HG02840 (cell line): Measurements from ENCODE around the gene TMEM253.

Experiments
- ATAC-seq: cut with Tn5 transposase; IDR thresholded peaks from one replicate; pipeline ENCODE4 v1.9.1; 2021; ENCODE audit warnings: mild to moderate bottlenecking, moderate library complexity, moderate number of reproducible peaks; ENCODE audit not compliant: unreplicated experiment, low FRiP score

Gene TMEM253

DNA sequence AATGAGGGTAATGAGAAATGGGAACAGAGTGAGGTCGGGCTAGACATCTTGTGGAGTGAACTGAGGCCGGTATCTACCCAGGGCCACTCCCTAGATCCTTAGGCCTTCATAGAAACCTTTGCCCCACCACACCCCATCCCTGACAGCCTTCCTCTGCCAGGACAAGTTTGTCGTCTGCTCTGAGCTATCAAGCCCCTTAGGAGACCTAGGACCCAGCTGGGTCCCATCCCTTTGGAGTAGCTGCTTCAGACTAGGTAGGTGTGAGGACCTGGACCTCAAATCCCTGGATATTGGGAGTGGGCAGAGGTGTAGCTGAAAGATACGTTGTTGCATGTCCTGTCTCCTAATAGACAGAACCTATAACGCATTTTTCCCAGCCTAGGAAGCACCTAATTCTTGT is at the start of gene TMEM253:
TMEM253 (plus strand) TSS at position 136 of the 400 bp plus-strand sequence. CDS start 278 bp downstream, outside the sequence.
- no peak for ATAC-seq

DNA sequence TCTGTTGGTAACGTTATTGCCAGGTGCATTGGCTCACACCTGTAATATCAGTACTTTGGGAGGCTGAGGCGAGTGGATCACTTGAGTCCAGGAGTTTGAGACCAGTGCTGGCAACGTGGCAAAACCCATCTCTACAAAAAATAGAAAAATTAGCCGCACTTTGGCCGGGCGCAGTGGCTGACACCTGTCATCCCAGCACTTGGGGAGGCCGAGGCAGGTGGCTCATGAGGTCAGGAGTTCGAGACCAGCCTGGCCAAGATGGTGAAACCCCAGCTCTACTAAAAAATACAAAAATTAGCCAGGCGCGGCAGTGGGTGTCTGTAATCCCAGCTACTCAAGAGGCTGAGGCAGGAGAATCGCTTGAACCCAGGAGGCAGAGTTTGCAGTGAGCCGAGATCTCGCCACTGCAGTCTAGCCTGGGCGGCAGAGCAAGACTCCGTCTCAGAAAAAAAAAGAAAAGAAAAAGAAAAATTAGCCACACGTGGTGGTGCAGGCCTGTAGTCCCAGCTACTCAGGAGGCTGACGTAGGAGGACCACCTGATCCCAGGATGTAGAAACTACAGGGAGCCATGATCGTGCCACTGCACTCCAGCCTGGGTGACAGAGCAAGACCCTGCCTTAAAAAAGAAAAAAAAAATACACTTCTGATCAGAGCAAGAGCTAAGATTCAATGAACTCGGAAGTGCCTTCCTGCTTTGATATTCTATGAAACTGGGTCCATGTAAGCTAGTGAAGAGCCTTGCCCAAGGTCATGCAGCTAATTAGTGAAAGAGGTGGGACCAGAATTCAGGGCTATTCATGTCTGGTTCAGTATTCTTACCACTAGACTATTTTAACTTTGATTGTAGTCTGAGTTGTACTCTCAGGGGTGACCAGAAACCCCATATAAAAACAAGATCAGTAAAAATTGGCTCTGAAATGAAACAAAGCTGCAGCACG is 47.4 kb upstream of the TMEM253 start:
- no peak for ATAC-seq

DNA sequence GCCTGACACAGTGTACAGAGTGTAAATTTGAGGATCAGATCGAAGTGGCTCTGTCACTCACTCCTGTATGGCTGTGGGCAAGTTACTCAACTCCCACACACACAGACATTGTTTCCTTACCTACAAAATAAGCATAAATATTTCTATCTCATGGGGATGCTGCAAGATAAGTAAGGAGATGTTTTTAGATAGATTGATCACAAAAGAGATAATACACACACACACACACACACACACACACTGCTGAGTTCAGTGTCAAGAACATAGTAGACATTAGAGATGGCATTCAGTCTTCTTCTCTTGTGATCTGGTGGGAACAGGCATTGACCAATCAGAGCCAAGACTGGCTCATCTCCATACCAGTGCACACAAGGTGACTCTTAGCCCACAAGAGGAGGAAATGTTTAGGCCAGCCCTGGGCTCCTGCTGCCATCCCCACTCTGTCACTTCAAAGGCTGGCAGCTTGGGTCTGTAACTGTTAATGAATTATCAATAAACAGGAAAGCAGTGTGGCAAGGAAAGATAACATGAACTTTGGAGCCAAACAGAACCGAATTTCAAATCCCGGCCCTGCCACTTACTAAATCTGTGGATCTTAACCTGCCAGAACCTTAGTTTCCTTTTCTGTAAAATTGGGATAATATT is 46.6 kb upstream of the TMEM253 start:
- no peak for ATAC-seq

DNA sequence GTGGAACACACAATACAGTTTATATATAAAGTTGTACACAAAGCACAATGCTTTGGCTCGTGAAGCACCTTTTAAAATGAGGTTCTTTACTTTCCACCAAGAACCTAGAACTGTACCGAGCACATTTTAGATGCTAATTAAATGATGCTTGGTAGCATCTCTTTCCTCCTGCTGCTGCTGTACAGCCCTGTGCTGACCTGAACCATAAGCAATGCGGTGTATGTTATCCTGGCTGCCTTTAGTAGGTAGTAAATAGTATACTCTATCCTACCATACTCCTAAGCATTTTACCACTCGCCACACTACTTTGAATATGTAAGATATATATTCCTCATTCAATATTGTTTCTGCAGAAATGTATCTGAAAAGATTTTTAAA is 46.1 kb upstream of the TMEM253 start:
- no peak for ATAC-seq

DNA sequence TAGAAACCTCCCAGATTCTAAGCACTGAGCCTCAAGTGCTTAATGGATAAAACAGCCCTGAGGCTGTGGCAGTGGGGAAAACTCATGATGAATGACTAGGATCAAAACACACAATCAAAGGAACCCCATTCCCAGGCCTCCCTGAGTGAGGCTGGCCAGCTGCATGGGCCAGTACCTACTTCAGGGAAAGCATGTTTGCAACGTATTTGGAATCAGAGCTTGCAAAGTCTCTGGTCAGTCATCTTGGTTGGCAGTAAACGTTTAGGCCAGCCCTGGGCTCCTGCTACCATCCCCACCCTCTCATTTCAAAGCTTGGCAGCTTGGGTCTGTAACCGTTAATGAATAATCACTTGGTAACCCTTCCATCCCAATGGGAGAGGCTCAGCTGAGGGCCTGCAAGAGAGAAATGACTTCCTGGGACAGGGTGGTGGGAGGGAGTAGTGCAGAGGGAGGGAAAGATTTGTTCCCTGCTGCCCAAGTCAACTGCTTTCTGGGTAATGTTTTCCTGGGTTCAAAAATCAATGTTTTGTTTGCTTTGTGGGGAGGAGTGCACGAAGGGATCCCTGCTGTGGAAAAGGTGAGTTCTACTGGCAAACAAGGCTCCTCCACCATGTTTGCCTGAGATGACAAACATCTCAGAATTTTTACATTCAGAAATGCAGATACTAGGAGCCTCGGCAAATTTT is 45.3 kb upstream of the TMEM253 start:
- no peak for ATAC-seq

DNA sequence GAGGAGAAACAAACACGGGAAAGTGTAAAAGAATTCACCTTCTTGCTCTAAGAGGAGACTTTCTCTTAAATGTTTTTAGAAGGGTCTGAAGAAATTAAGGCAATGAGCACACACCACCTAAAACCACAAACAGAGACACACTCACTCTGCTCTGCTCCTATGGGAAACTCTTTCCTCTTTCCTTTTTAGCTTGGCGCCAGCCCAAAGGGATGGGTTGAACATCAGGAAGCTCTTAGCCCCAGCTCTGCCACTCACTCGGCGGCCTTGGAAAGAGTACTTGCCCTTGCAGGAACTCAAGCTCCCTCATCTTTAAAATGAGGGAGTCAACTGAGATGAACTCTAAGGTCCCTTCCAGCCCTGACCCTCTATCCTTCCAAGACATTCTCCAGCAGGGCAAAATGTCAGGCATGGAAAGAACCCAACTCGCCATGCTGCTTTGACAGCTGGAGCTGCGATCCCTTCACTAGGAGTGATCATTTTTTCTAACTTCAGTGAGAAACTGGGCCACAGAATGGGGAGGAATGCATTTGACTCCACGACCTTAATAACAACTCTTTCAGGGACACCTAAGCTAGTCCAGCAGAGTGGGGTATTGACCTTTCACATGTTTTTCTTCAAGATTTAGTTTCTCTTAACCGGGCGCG is 44.2 kb upstream of the TMEM253 start:
- ATAC-seq, result no peak

DNA sequence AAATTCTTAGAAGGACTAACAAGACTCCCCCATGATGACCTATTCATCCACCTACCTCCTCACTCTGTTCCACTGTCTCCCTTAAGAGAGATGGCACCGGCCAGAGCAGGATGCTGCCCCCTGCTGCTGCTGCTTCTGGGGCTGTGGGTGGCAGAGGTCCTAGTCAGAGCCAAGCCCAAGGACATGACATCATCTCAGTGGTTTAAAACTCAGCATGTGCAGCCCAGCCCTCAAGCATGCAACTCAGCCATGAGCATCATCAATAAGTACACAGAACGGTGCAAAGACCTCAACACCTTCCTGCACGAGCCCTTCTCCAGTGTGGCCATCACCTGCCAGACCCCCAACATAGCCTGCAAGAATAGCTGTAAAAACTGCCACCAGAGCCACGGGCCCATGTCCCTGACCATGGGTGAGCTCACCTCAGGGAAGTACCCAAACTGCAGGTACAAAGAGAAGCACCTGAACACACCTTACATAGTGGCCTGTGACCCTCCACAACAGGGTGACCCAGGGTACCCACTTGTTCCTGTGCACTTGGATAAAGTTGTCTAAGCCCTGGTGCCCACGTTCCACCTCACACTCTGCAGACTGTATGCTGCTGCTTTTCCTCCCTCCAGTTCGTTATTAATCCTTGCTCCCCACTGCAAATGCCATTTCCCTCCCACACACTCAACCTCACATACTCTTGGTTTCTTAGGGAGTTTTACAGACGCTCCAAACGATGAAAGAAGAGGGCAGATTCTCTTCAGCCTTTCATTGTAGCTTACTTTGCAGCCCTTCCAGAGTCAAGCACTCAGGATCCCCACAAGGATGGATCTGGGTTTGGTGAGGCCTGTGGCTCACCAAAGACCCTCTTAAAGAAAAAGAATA is 42.8 kb upstream of the TMEM253 start, which contains the start of gene RNASE8:
RNASE8 (plus strand) TSS at position 20 of the 873 bp plus-strand sequence; CDS start at position 91, 71 bp downstream.
- no peak for ATAC-seq

DNA sequence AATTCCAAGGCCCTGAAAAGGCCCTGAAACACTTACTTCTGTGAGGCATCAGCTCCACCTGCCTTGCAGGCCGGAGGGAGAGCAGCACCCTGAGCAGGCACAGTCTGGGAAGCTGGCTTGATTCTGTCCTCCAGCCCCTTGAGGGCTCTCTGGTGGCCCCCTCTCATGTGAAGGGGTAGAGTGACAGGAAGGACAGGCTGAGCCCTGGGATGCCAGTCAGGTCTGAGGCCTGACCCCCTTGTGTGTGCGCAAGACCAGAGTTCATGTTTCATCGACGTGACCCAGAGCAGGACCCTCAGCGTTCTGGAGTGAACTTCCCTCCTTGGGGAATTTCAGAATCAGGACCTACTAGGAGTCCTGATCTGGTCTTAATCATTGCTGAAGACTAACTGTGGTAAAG is 42.0 kb upstream of the TMEM253 start:
- ATAC-seq, result no peak

DNA sequence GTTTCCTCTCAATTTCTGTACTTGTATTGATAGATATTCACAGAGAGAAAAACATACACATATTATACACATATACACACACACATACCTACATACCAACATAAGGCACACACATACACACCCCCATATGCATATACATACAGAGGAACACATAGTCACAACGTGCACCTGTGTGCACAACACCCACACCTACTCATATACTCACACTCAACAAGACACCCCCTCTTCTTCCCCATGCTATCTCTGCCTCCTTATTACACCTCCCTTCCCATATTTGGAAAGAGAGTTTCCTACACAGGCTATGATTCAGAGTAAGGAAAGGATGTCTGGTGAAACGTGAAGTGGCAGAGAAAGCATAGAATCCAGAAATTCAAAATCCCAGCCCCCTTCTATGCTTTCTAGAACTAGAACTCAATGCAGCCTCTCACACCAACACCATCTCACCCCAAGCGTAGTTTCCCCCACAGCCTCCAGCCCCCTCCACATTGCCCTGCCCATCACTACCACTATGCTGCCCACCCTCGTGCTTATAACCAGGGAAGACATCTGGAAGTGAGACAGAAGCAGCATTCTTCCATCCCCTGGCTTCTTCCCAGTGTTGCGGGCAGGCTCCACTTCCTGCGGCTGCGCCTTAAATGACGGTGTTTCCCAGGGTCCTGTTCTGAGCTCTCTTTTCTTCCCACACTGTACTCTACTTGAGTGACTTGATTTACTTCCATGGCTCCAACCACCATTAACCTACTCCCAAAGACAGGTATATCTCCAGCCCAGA is 40.8 kb upstream of the TMEM253 start:
- ATAC-seq, result no peak

DNA sequence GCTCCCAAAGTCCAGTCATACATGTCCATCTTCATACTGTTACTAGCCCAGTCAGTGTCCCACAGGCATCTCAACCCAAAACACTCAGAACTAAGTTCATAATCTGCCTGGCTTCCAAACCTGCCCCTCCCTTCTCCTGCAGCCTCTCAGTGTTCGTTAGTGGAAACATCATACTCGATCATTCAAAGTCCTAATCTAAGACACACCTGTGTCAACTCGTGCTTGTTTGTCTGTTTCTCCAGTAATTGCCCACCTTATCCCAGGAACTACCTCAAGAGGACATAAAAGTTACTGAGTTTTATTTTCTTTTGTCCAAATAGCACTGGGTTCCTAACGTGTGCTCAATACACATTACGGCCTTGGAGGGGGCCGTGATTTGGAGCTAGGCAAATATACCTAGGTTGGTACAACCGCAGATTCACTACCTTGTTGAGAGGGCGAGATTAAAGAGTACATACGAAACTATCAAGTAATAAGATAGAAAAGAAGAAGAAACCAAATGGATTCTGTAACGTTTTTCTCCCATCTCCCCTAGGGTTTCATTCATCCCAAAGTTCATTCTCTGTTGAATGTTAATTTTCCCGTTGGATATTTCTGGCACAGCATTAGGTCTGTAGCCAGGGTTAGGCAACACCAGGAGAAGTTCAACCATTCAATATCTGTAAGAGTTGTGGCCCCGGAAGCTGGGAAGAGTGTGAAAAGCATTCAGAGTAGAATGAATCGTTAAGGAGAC is 40.1 kb upstream of the TMEM253 start:
- no peak for ATAC-seq

DNA sequence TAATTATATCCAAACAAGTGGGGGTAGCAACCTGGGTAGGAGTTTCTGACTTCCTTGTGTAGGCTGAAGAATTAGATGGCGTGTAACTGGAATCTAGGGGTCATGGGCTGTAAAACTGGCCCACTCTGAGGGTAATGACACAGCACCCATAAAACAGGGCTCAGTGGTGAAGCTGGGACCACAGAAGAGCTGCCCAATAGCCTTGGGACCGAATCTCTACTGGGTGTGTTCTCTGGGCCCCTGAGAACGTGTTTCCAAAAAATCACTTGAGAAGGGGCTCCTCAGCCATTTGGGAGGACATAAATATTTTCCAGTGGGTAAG is 39.6 kb upstream of the TMEM253 start:
- ATAC-seq, result no peak

DNA sequence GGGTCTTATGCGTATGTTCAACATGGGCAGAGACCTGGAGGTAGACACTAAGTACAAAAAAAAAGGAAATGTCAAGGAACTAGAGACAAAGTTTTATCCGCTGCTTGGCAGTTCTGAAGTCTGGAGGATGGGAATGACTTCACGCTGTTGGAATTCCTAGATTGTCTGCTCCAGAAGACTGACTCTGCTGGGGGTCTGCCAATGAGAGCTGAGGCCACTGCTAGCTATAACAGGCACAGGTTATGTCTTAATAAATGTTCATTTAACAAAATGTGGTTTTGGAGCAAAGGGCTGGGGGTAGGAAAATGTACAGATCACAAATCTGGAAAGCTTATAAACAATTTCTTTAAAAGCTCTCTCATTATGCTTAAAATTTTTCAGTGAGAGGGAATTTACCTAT is 37.4 kb upstream of the TMEM253 start:
- no peak for ATAC-seq

DNA sequence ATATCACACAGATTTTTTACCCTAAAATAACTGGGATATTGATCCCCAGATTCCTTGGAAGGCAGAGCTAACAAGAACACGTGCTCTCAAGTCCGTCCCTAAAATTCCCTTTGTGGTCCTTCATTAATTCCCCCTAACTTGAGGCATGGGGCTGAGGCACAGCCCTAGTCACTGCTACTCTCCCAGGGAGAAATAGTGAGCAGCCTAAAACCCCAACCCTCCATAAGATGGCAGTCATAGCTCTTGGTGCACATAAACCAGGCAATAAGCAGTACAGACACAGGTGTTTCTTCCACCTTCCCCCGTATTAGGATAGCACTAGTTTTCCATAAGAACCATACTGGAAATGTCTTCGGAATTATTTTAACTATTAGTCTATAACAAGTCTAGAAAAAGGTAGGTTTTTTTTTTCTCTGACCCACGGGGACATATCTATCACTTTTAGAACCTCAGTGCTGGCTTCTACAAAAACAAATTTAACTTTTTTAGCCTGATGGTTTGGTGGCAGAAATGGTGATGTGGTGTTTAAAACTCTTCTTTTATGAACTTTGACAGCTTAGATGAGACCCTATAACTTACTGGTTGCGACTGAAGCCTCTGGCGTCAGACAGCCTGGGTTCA is 33.9 kb upstream of the TMEM253 start:
- no peak for ATAC-seq

DNA sequence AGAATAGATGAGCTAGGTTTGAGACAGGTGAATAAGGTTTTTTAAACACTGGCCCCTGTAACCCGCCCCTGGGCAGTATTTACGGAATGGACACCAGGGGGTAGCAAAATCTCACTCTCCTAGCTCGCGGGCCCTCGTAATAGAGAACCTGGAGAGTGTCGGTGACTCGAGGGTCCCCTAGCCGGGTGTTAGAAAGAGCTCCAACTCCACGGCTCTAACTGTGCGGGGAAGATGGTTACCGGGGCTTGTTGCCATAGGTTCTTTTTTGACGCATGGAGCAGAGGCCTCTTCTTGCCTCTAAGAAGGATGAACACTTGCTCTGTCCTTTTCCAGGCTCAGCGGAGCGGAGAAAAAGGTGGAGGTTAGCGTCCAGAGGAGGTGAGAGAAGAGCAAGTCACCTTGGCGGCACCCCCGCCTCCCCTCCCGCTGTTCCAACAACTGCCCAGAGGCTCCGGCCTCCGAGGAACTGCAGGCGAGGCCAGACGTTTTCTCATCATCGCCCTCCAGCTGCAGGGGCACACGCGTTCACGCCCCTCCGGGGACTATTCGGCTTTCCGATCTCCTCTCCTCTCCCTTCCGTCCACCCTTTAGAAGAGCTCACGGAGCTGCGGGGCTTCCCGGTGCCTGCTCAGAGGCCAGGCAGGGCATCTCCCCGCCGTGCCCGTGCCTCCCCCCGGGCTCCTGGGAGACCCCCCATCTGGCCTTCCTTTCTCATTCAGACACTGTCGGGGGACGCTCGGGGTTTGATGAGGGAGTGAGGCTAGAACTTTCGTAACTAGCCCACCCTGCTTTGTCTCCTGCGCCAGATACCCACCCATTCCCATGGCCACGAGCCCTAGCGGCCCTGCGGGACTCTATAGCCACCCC is 32.1 kb upstream of the TMEM253 start:
- no peak for ATAC-seq

DNA sequence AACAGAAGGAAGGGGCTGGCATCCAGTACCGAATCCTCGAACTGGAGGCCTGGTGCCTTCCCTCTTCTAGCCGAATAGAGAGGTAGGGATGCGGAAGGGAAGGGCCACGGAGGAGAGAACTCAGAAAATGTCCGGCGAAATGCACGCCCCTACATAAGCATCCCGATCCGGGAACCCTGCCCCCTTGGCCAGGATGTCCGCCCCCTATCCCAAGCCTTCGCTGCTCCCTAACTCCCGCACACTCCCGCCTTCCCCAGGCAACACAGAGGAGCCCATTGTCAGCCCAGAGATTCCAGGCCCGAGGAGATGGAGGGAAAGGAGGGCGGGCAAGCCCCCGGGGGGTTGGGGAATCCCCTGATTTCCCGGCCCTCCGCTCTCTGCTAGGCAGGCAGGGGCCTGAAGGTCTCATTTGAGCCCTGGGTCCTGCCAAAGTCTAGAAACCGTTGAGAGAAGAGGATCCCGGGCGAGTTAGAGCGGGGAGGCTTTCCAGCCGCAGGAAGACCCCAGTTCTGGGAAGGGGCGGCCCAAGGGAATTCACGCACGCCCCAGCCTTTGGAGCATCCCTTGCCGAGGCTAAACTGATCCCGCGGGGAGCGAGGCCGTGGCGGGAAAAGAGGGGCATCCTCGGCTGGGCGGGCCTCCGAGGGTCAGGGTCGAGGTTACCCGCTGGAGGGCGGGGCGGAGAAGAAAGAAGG is 31.3 kb upstream of the TMEM253 start:
- no peak for ATAC-seq

DNA sequence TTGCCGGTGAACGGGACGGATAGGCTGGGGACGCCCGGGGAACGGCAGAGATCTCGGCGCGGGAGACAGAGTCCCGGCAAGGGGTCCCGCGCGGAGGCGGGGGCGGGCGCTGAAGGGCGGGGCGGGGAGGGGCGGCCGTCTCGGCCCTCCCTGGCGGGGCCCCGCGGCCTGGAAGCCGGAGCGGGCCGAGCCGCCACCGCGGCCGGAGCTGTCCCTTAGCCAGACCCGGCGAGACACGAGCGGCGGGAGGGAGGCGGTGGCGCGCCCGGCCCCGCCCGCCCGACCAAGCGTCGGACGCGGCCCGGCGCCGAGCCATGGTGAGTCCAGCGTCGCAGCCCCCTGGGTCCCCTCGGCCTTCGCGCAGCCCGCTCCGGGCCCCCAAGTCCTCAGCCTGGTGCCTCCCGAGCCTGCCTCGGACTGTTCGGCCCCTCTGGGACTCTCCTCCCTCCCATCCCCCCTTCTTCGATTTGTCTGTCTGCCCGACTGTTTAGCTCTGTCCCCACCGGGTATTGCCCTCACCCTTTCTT is 30.7 kb upstream of the TMEM253 start, which contains the start of gene ARHGEF40:
ARHGEF40 (plus strand) TSS at position 222 of the 527 bp plus-strand sequence; CDS start at position 315, 93 bp downstream.
- ATAC-seq, result no peak
